HepG2 (cell line): ENCODE data around the gene HOMEZ. TPM values are rescaled to one million over a fixed set of nuclear protein-coding genes. Genes with fewer than 3 reads are reported as not detected.

Experiments
- AHR ChIP-seq: IDR thresholded peaks from 2 replicates; pipeline ENCODE4 v1.6.1; 2018; ENCODE audit warnings: missing genetic modification reagents, missing compliant biosample characterization
- ARID3A ChIP-seq: IDR thresholded peaks from 2 replicates; pipeline ENCODE4 v1.6.1; 2012; ENCODE audit warnings: low read depth, low read length, improper control_type of control experiment
- ATF4 ChIP-seq, 2 experiments: fragments of 450-650 bp in 1 of 2; sonication (generic) in 1 of 2; formaldehyde crosslinking; IDR thresholded peaks; 2 replicates each; pipeline versions ENCODE4 v1.5.0 to v1.8.0; 2020 to 2022; ENCODE audit warnings: mild to moderate bottlenecking in 1 of 2, missing genetic modification reagents in 1 of 2
- CERS6 ChIP-seq: sonication (generic); formaldehyde crosslinking; IDR thresholded peaks from 2 replicates; pipeline ENCODE4 v1.5.0; 2020; ENCODE audit warnings: missing genetic modification reagents
- DMAP1 ChIP-seq: IDR thresholded peaks from 2 replicates; pipeline ENCODE4 v1.6.1; 2016
- DNMT1 ChIP-seq: sonication (generic); formaldehyde crosslinking; IDR thresholded peaks from 2 replicates; pipeline ENCODE4 v1.5.1; 2020; ENCODE audit warnings: mild to moderate bottlenecking, missing genetic modification reagents
- HHEX ChIP-seq: IDR thresholded peaks from 2 replicates; pipeline ENCODE4 v1.6.1; 2016; ENCODE audit warnings: control low read depth
- MXD4 ChIP-seq: IDR thresholded peaks from 2 replicates; pipeline ENCODE4 v1.6.1; 2016; ENCODE audit warnings: mild to moderate bottlenecking, missing biosample characterization, missing genetic modification reagents
- PRDM4 ChIP-seq: sonication (generic); formaldehyde crosslinking; IDR thresholded peaks from 2 replicates; pipeline ENCODE4 v1.9.0; 2021; ENCODE audit warnings: missing genetic modification reagents, borderline replicate concordance
- THYN1 ChIP-seq: sonication (generic); formaldehyde crosslinking; IDR thresholded peaks from 2 replicates; pipeline ENCODE4 v1.8.1; 2023; ENCODE audit warnings: low read depth, mild to moderate bottlenecking, moderate library complexity, missing genetic modification reagents, borderline replicate concordance
- TMF1 ChIP-seq: sonication (generic); formaldehyde crosslinking; IDR thresholded peaks from 2 replicates; pipeline ENCODE4 v1.8.1; 2022; ENCODE audit warnings: low read depth, missing genetic modification reagents
- USF2 ChIP-seq, 2 experiments: sonication (generic) in 1 of 2; formaldehyde crosslinking in 1 of 2; IDR thresholded peaks; 2 replicates each; pipeline versions ENCODE4 v1.5.1 to v1.6.1; 2011 to 2020; ENCODE audit warnings: borderline replicate concordance in 1 of 2, low read depth in 1 of 2, low read length in 1 of 2, mild to moderate bottlenecking in 1 of 2, missing genetic modification reagents in 1 of 2, moderate library complexity in 1 of 2
- YY1 ChIP-seq: IDR thresholded peaks from 2 replicates; pipeline ENCODE4 v1.6.1; 2011; ENCODE audit warnings: low read length, low read depth, moderate library complexity, mild to moderate bottlenecking; ENCODE audit not compliant: insufficient read depth, insufficient replicate concordance
- ZNF350 ChIP-seq: sonication (generic); formaldehyde crosslinking; IDR thresholded peaks from 2 replicates; pipeline ENCODE4 v1.4.0; 2020; ENCODE audit warnings: mild to moderate bottlenecking, low read depth, missing genetic modification reagents, borderline replicate concordance
- ZNF496 ChIP-seq: sonication (generic); formaldehyde crosslinking; IDR thresholded peaks from 2 replicates; pipeline ENCODE4 v1.8.1; 2023; ENCODE audit warnings: mild to moderate bottlenecking, moderate library complexity, missing genetic modification reagents; ENCODE audit not compliant: insufficient replicate concordance
- ZNF788 ChIP-seq: sonication (generic); formaldehyde crosslinking; IDR thresholded peaks from 2 replicates; pipeline ENCODE4 v1.5.0; 2020; ENCODE audit warnings: mild to moderate bottlenecking, missing genetic modification reagents, borderline replicate concordance
- ZSCAN12 ChIP-seq: sonication (generic); formaldehyde crosslinking; IDR thresholded peaks from 2 replicates; pipeline ENCODE4 v1.9.0; 2021; ENCODE audit warnings: mild to moderate bottlenecking, missing genetic modification reagents
- ZSCAN29 ChIP-seq: sonication (generic); formaldehyde crosslinking; conservative IDR thresholded peaks from 2 replicates; pipeline ENCODE4 v1.4.0; 2020; ENCODE audit warnings: mild to moderate bottlenecking, missing genetic modification reagents
- polyA plus RNA-seq, 8 experiments: library from polyadenylated mRNA; depleted of rRNA in 3 of 8; stranded (reverse) in 7 of 8; unstranded in 1 of 8; fragments of >200 nt; fragmentation: Illumina TruSeq in 4 of 8; extraction: Trizol in 4 of 8; gene quantifications; 2 replicates each; pipeline versions ENCODE4 v1.2.1 to v1.2.3, GENCODE V29; 2011 to 2016; ENCODE audit warnings: low read depth in 4 of 8, missing spikeins in 1 of 8, mixed read lengths in 1 of 8; ENCODE audit not compliant: insufficient read depth in 1 of 8
- total RNA-seq, 5 experiments: library from RNA; depleted of rRNA; stranded (reverse); fragments of >200 nt; fragmentation: Illumina TruSeq; extraction: Trizol; gene quantifications; 2 replicates each; pipeline ENCODE4 v1.2.3, GENCODE V29; 2016; ENCODE audit warnings: low read depth in 1 of 5

HOMEZ gene
- total and polyA plus RNA-seq, 2 of the 13 experiments (the other 11 are each of a cell fraction or from before 2014, with no cell fraction given): 14.5 to 31.8 TPM

GRCh38 chr14:23306412-23307145, 20.6 kb upstream of the HOMEZ start, which contains the start of gene BCL2L2 (continued):
- peak; percentile 82; the same call in 1 of the 2 replicates for TF ChIP-seq AHR (CRISPR knock-in tag)
- peak; percentile 98 for TF ChIP-seq DNMT1 (CRISPR knock-in tag)
- 0 out of 2 replicates have a peak, but pooled peaks have one; percentile 12 for TF ChIP-seq ZSCAN12 (CRISPR knock-in tag)
- TF ChIP-seq ZSCAN29 (CRISPR knock-in tag): peak; percentile 90
- no peak; the same call in 1 of the 2 replicates for TF ChIP-seq USF2 (IDR thresholded peaks at IDR 0.05; ENCODE audit: low read depth, low read length)
- TF ChIP-seq USF2 (CRISPR knock-in tag; IDR thresholded peaks at IDR 0.05; ENCODE audit: borderline replicate concordance): peak; percentile 59; the same call in 1 of the 2 replicates
- no peak for TF ChIP-seq CERS6
- no peak for TF ChIP-seq ATF4 (CRISPR knock-in tag; IDR thresholded peaks at IDR 0.05)
- TF ChIP-seq HHEX (CRISPR knock-in tag): peak; percentile 24; the same call in 1 of the 2 replicates
- peak; percentile 98; the same call in 1 of the 2 replicates for TF ChIP-seq THYN1 (CRISPR knock-in tag)
- peak; percentile 48; the same call in 1 of the 2 replicates for TF ChIP-seq ARID3A
- TF ChIP-seq MXD4 (CRISPR knock-in tag): peak; percentile 85
- TF ChIP-seq ZNF496 (CRISPR knock-in tag): no peak
- TF ChIP-seq DMAP1: peak; percentile 91
- TF ChIP-seq PRDM4: no peak
- peak; percentile 99 for TF ChIP-seq ZNF788 (CRISPR knock-in tag)
- peak; percentile 75 for TF ChIP-seq YY1
- peak; percentile 92; the same call in 1 of the 2 replicates for TF ChIP-seq TMF1 (CRISPR knock-in tag)
- peak; percentile 100 for TF ChIP-seq ZNF350 (CRISPR knock-in tag)
